HUES64 (cell line): ENCODE results near the gene SESN3.
"Not testable (repeated sequence)": the region's sequence is repeated elsewhere in the genome, so short reads cannot be mapped to it uniquely, and the experiment has no call there.

Source experiments
- H3K27ac ChIP-seq: 2 replicates; pipeline ENCODE4 v1.7.0; 2013; ENCODE audit warnings: low read depth, low read length, inconsistent platforms
- H3K27me3 ChIP-seq: 2 replicates; pipeline ENCODE4 v1.6.1; 2013; ENCODE audit warnings: mild to moderate bottlenecking, low read length; ENCODE audit not compliant: insufficient read depth
- H3K36me3 ChIP-seq: 2 replicates; pipeline ENCODE4 v1.6.1; 2013; ENCODE audit warnings: mild to moderate bottlenecking, low read length; ENCODE audit not compliant: insufficient read depth
- H3K4me1 ChIP-seq: 2 replicates; pipeline ENCODE4 v1.6.1; 2013; ENCODE audit warnings: mild to moderate bottlenecking, low read length, moderate library complexity; ENCODE audit not compliant: insufficient read depth
- H3K4me3 ChIP-seq: 2 replicates; pipeline ENCODE4 v1.5.1; 2013; ENCODE audit warnings: mild to moderate bottlenecking, low read length, moderate library complexity
- H3K9ac ChIP-seq: 2 replicates; pipeline ENCODE4 v1.6.1; 2013; ENCODE audit warnings: mild to moderate bottlenecking, low read depth, low read length
- H3K9me3 ChIP-seq: 2 replicates; pipeline ENCODE4 v1.6.1; 2013; ENCODE audit warnings: low read depth, low read length; ENCODE audit not compliant: insufficient read depth
- WGBS: fragments of 150-250, 120-280 bp; methylation state at CpG from one replicate; pipeline ENCODE4 v1.1.7; 2013; ENCODE audit warnings: missing lambda C conversion rate; 5-methylcytosine and 5-hydroxymethylcytosine counted together

Gene SESN3

GRCh38 chr11:95209535-95209934 lies 21.5 kb downstream of the SESN3 start:
- not testable (repeated sequence) for H3K27me3 ChIP-seq, H3K4me1 ChIP-seq, H3K9ac ChIP-seq, H3K36me3 ChIP-seq, H3K9me3 ChIP-seq, H3K27ac ChIP-seq, H3K4me3 ChIP-seq
- 98% methylated on average over 6 of the region's 6 CpGs for WGBS

GRCh38 chr11:95200781-95201457 lies 30.1 kb downstream of the SESN3 start:
- Histone ChIP-seq H3K4me3 (no peak overlapping the region), H3K36me3 (no peaks in the 10 kb centered on the region), H3K27me3 (no peaks in the 10 kb centered on the region), H3K9ac (no peak overlapping the region), H3K9me3 (no peaks in the 10 kb centered on the region), H3K27ac (no peak overlapping the region), H3K4me1 (peaks cover 18% of the 10 kb centered on the region; the same call in 1 of the 2 replicates)
- 94% methylated on average over 3 of the region's 4 CpGs for WGBS

- 83% methylated on average over 3 of the region's 5 CpGs for WGBS
- H3K4me3 ChIP-seq = no peak overlapping the region
- H3K27ac ChIP-seq = no peak overlapping the region
- H3K9ac ChIP-seq = no peak overlapping the region
- no peaks in the 10 kb centered on the region for H3K9me3 ChIP-seq
- H3K36me3 ChIP-seq = peaks cover 12% of the 10 kb centered on the region
- H3K27me3 ChIP-seq = no peaks in the 10 kb centered on the region
- H3K4me1 ChIP-seq = peaks cover 16% of the 10 kb centered on the region; the same call in 1 of the 2 replicates
These were observed 35.2 kb downstream of the SESN3 start for GRCh38 chr11:95195831-95196230.

- H3K27me3 ChIP-seq = no peaks in the 10 kb centered on the region
- H3K9ac ChIP-seq = no peak overlapping the region
- peaks cover 35% of the 10 kb centered on the region for H3K36me3 ChIP-seq
- no peak overlapping the region for H3K27ac ChIP-seq
- H3K4me3 ChIP-seq = no peak overlapping the region
- WGBS = no CpG with 5 or more reads among the region's 1 CpG
- H3K9me3 ChIP-seq = no peaks in the 10 kb centered on the region
- H3K4me1 ChIP-seq = peaks cover 12% of the 10 kb centered on the region; the same call in 1 of the 2 replicates
These were observed 37.5 kb downstream of the SESN3 start for GRCh38 chr11:95193541-95193940.

GRCh38 chr11:95192717-95193116 lies 38.3 kb downstream of the SESN3 start:
- 93% methylated on average over 2 of the region's 3 CpGs for WGBS

GRCh38 chr11:95187723-95188122 lies 43.3 kb downstream of the SESN3 start:
- no peaks in the 10 kb centered on the region for H3K9me3 ChIP-seq
- no peak overlapping the region for H3K9ac ChIP-seq
- H3K27ac ChIP-seq = no peak overlapping the region
- H3K4me1 ChIP-seq = no peaks in the 10 kb centered on the region
- H3K27me3 ChIP-seq = no peaks in the 10 kb centered on the region
- no peak overlapping the region for H3K4me3 ChIP-seq
- peaks cover 76% of the 10 kb centered on the region for H3K36me3 ChIP-seq

More at GRCh38 chr11:95192717-95193116, 38.3 kb downstream of the SESN3 start:
- no peaks in the 10 kb centered on the region for H3K27me3 ChIP-seq
- H3K4me3 ChIP-seq = no peak overlapping the region
- H3K36me3 ChIP-seq = peaks cover 43% of the 10 kb centered on the region
- H3K27ac ChIP-seq = no peak overlapping the region
- H3K9me3 ChIP-seq = no peaks in the 10 kb centered on the region
- H3K9ac ChIP-seq = no peak overlapping the region
- H3K4me1 ChIP-seq = 0 out of 2 replicates have a peak, but pooled peaks cover 4% of the 10 kb centered on the region

GRCh38 chr11:95182397-95182796 lies 48.6 kb downstream of the SESN3 start:
- H3K36me3 ChIP-seq = peaks cover 79% of the 10 kb centered on the region
- H3K9ac ChIP-seq = no peak overlapping the region
- 94% methylated on average over 2 of the region's 2 CpGs for WGBS
- H3K9me3 ChIP-seq = no peaks in the 10 kb centered on the region
- H3K4me3 ChIP-seq = no peak overlapping the region
- H3K4me1 ChIP-seq = no peaks in the 10 kb centered on the region
- no peaks in the 10 kb centered on the region for H3K27me3 ChIP-seq
- H3K27ac ChIP-seq = no peak overlapping the region

- Histone ChIP-seq H3K27ac (no peak overlapping the region), H3K27me3 (no peaks in the 10 kb centered on the region), H3K36me3 (peaks cover 91% of the 10 kb centered on the region), H3K9me3 (no peaks in the 10 kb centered on the region), H3K4me3 (no peak overlapping the region), H3K9ac (no peak overlapping the region), H3K4me1 (no peaks in the 10 kb centered on the region)
- 87% methylated on average over 4 of the region's 4 CpGs for WGBS
These were observed 55.1 kb downstream of the SESN3 start for GRCh38 chr11:95175818-95176380.

- Histone ChIP-seq H3K9me3 (no peaks in the 10 kb centered on the region), H3K4me3 (no peak overlapping the region), H3K4me1 (peaks cover 23% of the 10 kb centered on the region), H3K27ac (no peak overlapping the region), H3K9ac (no peak overlapping the region), H3K27me3 (no peaks in the 10 kb centered on the region), H3K36me3 (peaks cover 44% of the 10 kb centered on the region)
- WGBS = 94% methylated on average over 5 of the region's 5 CpGs
These were observed 60.7 kb downstream of the SESN3 start for GRCh38 chr11:95170294-95170693.

- Histone ChIP-seq H3K36me3 (peaks cover 11% of the 10 kb centered on the region), H3K27me3 (no peaks in the 10 kb centered on the region), H3K9ac (no peak overlapping the region), H3K9me3 (no peaks in the 10 kb centered on the region), H3K4me1 (peaks cover 23% of the 10 kb centered on the region), H3K4me3 (no peak overlapping the region), H3K27ac (no peak overlapping the region)
- WGBS = 88% methylated on average over 2 of the region's 2 CpGs
These were observed 64.2 kb downstream of the SESN3 start for GRCh38 chr11:95166781-95167180.

GRCh38 chr11:95165638-95166037 lies 65.4 kb downstream of the SESN3 start:
- peaks cover 23% of the 10 kb centered on the region for H3K4me1 ChIP-seq
- H3K4me3 ChIP-seq = no peak overlapping the region
- peaks cover 1% of the 10 kb centered on the region for H3K36me3 ChIP-seq
- H3K27ac ChIP-seq = no peak overlapping the region
- no peaks in the 10 kb centered on the region for H3K27me3 ChIP-seq
- H3K9me3 ChIP-seq = no peaks in the 10 kb centered on the region
- H3K9ac ChIP-seq = no peak overlapping the region
